ENCODE data around the gene SLC6A18.

DNA sequence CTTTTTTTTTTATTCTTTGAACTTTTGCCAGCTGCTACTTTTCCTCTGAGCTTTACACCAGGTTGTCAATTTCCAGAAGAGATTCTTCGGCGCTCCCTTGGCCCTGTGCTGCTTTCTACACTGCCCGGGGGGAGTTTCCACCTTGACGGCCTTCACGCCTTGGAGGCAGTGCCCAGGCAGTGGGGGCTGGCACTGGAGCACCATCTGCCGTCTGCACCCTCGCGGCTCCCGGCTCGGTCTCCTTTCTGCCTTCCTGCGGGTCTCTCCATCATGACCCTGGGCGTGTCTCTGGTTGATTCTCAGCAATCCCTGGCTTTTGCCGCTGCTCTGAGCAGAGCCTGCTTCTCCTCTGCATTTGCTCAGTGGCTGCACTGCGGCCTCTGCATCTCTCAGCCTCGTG lies 2.9 kb downstream of the SLC6A18 start:
- TF ChIP-seq HDAC6 (IDR thresholded peaks at IDR 0.05; ENCODE audit: low read depth, low read length) (no peak), GABPB1 (CRISPR knock-in tag; IDR thresholded peaks at IDR 0.05) (no peak), ZIK1 (CRISPR knock-in tag; IDR thresholded peaks at IDR 0.05; ENCODE audit: borderline replicate concordance, low read depth) (no peak), ZNF329 (CRISPR knock-in tag; IDR thresholded peaks at IDR 0.05; ENCODE audit: low read depth) (no peak), ZNF432 (CRISPR knock-in tag; IDR thresholded peaks at IDR 0.05; ENCODE audit: borderline replicate concordance) (no peak)
- TF ChIP-seq, protein P1, sequence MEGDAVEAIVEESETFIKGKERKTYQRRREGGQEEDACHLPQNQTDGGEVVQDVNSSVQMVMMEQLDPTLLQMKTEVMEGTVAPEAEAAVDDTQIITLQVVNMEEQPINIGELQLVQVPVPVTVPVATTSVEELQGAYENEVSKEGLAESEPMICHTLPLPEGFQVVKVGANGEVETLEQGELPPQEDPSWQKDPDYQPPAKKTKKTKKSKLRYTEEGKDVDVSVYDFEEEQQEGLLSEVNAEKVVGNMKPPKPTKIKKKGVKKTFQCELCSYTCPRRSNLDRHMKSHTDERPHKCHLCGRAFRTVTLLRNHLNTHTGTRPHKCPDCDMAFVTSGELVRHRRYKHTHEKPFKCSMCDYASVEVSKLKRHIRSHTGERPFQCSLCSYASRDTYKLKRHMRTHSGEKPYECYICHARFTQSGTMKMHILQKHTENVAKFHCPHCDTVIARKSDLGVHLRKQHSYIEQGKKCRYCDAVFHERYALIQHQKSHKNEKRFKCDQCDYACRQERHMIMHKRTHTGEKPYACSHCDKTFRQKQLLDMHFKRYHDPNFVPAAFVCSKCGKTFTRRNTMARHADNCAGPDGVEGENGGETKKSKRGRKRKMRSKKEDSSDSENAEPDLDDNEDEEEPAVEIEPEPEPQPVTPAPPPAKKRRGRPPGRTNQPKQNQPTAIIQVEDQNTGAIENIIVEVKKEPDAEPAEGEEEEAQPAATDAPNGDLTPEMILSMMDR (CRISPR knock-in tag; IDR thresholded peaks at IDR 0.05): no peak

All from HepG2 (cell line).